Gastroesophageal sphincter (tissue), 4 donors: ENCODE data around the gene NXPH4. TPM values are rescaled to one million over a fixed set of nuclear protein-coding genes. Genes with fewer than 3 reads are reported as not detected.

Experiments
- ATAC-seq: fragments of 150-250 bp; one replicate; pipeline ENCODE4 v1.9.1; 2016; ENCODE audit warnings: mild to moderate bottlenecking, moderate library complexity
- H3K27ac ChIP-seq, 4 donors: fragments of 200-600 bp; sonication (generic) in 3 of 4; 1 replicate in 3 of 4; 2 replicates in 1 of 4; pipeline ENCODE4 v1.5.1; 2016 to 2019
- H3K27me3 ChIP-seq: fragments of 200-600 bp; sonication (generic); one replicate; pipeline ENCODE4 v1.5.1; 2019
- H3K36me3 ChIP-seq, 2 donors: fragments of 200-600 bp; sonication (generic); one replicate each; pipeline ENCODE4 v1.5.1; 2019; ENCODE audit warnings: control low read depth in 1 of 2
- H3K4me1 ChIP-seq, 3 donors: fragments of 200-600 bp; sonication (generic); 1 replicate in 2 of 3; 2 replicates in 1 of 3; pipeline ENCODE4 v1.5.1; 2016 to 2019; ENCODE audit warnings: control low read depth in 2 of 3
- H3K4me3 ChIP-seq, 2 donors: fragments of 200-600 bp; sonication (generic); one replicate each; pipeline ENCODE4 v1.5.1; 2019; ENCODE audit warnings: mild to moderate bottlenecking in 1 of 2, moderate library complexity in 1 of 2
- H3K9me3 ChIP-seq, 3 donors: fragments of 200-600 bp; sonication (generic); one replicate each; pipeline ENCODE4 v1.5.1; 2017 to 2019; ENCODE audit warnings: control low read depth in 2 of 3
- EP300 ChIP-seq: sonication (generic); formaldehyde crosslinking; IDR thresholded peaks from one replicate; pipeline ENCODE4 v1.6.1; 2017; ENCODE audit warnings: antibody characterized with exemption, mild to moderate bottlenecking
- POLR2A ChIP-seq, 2 donors: fragments of 450-650 bp; IDR thresholded peaks; one replicate each; pipeline ENCODE4 v1.6.1; 2017; ENCODE audit warnings: antibody characterized with exemption in 2 of 2, mild to moderate bottlenecking in 2 of 2, moderate library complexity in 1 of 2
- POLR2AphosphoS5 ChIP-seq: sonication (generic); formaldehyde crosslinking; IDR thresholded peaks from one replicate; pipeline ENCODE4 v1.6.1; 2017; ENCODE audit warnings: antibody characterized with exemption
- WGBS, 2 donors: methylation state at CpG; one replicate each; pipeline ENCODE4 v1.1.5; 2018; ENCODE audit warnings: low coverage in 1 of 2; 5-methylcytosine and 5-hydroxymethylcytosine counted together
- total RNA-seq, 4 donors: library from RNA; depleted of rRNA; stranded (reverse); fragments of >200 nt; gene quantifications; one replicate each; pipeline ENCODE4 v1.1.0, GENCODE V29; 2016
- TF ChIP-seq, protein P1 (sequence below), 4 experiments: fragments of 200-600 bp in 2 of 4; fragments of 450-650 bp in 2 of 4; sonication (generic) in 1 of 4; IDR thresholded peaks; one replicate each; pipeline ENCODE4 v1.5.1; 2017 to 2019; ENCODE audit warnings: antibody characterized with exemption in 4 of 4, mild to moderate bottlenecking in 2 of 4, moderate library complexity in 2 of 4

Gene NXPH4
- total RNA-seq, 4 donors from 2014 or later = 1.1 TPM; not detected in 3

GRCh38 chr12:57181561-57182155 lies 34.9 kb upstream of the NXPH4 start:
- H3K4me1 ChIP-seq = no peaks in the 10 kb centered on the region

DNA sequence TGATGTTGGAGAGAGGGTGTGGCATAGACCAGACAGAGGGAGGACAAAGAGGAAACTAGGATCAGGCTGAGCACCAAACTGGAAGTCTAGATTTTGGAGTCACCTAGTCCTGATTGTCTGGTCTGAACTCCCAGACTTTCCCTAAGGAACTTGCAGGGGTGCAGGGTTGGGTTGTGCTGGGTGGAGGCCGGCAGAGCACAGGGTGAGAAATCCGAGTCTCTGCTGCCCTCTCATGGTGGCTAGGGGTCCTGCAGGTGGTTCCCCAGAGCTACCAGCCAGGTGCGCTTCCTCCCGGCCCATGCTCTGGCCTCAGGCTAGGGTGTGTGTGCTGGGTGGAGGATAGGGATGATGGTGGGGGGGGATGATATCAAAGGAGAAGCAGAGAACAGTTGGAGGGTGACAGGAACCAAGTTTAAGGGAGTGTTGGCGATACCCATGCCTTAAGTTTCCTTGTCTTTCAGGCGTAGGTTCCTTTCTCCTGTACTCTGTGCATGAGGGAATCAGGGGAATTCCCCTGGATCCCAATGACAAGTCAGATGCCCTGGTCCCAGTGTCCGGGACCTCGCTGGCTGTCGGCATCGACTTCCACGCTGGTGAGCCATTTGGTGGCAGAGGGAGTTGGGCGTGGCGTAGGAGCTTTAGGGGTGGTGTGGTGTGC lies 33.5 kb upstream of the NXPH4 start:
- 80% methylated on average over 2 to 4 of the region's 13 CpGs for WGBS, 2 donors
- Histone ChIP-seq H3K4me3 (no peak overlapping the region), H3K27me3 (no peaks in the 10 kb centered on the region), H3K27ac (no peak overlapping the region), H3K4me1 (no peaks in the 10 kb centered on the region), H3K9me3 (no peaks in the 10 kb centered on the region), H3K36me3 (peaks cover 0 to 90% of the 10 kb centered on the region in 2 donors)
- peak; percentile 77 for ATAC-seq
- TF ChIP-seq POLR2A (IDR thresholded peaks at IDR 0.05) = no peak
- TF ChIP-seq, protein P1, sequence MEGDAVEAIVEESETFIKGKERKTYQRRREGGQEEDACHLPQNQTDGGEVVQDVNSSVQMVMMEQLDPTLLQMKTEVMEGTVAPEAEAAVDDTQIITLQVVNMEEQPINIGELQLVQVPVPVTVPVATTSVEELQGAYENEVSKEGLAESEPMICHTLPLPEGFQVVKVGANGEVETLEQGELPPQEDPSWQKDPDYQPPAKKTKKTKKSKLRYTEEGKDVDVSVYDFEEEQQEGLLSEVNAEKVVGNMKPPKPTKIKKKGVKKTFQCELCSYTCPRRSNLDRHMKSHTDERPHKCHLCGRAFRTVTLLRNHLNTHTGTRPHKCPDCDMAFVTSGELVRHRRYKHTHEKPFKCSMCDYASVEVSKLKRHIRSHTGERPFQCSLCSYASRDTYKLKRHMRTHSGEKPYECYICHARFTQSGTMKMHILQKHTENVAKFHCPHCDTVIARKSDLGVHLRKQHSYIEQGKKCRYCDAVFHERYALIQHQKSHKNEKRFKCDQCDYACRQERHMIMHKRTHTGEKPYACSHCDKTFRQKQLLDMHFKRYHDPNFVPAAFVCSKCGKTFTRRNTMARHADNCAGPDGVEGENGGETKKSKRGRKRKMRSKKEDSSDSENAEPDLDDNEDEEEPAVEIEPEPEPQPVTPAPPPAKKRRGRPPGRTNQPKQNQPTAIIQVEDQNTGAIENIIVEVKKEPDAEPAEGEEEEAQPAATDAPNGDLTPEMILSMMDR (IDR thresholded peaks at IDR 0.05) = peak in 3 of 4 experiments; percentile 86 to 92 (median 92)

More at GRCh38 chr12:57181561-57182155, 34.9 kb upstream of the NXPH4 start:
- WGBS, 2 donors = 43 to 64% methylated on average over 2 to 5 of the region's 5 CpGs
- ATAC-seq = no peak
- Histone ChIP-seq H3K27ac (no peak overlapping the region), H3K9me3 (no peaks in the 10 kb centered on the region), H3K27me3 (no peaks in the 10 kb centered on the region), H3K4me3 (no peak overlapping the region), H3K36me3 (peaks cover 0 to 90% of the 10 kb centered on the region in 2 donors)
- TF ChIP-seq EP300 (no peak), POLR2A (IDR thresholded peaks at IDR 0.05) (no peak), POLR2AphosphoS5 (no peak)
- TF ChIP-seq, protein P1 (IDR thresholded peaks at IDR 0.05) = no peak

DNA sequence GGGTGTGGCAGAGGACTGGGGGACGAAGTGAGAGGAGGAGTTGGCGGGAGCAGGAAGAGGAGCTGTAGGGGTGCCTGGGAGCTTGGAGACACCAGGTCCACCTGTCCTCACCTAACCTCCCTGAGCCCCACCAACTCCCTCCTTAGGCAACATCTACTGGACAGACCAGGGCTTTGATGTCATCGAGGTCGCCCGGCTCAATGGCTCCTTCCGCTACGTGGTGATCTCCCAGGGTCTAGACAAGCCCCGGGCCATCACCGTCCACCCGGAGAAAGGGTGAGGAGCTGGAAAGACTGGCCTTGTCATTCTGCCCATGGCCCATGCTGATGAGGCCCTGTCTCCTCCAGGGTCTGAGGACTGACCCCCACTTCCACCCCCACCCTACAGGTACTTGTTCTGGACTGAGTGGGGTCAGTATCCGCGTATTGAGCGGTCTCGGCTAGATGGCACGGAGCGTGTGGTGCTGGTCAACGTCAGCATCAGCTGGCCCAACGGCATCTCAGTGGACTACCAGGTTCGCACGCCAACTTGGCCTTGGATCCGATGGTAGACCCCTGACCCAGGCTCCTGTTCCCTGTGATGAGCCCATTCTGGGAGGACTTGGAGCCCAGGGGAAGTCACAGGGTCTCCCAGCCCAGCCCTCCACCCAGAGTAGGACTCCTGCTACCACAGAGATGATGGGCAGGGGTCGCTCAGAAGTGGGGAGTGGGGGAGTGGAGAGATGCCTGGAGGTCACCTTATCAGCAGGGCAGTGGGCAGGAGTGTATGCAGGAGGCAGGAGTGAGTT lies 32.5 kb upstream of the NXPH4 start:
- 95 to 100% methylated on average over 1 to 9 of the region's 22 CpGs for WGBS, 2 donors
- no peaks in the 10 kb centered on the region for H3K4me1 ChIP-seq
- peaks cover 0 to 90% of the 10 kb centered on the region in 2 donors for H3K36me3 ChIP-seq
- H3K27ac ChIP-seq = no peak overlapping the region
- TF ChIP-seq, protein P1 (IDR thresholded peaks at IDR 0.05) = no peak
- no peak for TF ChIP-seq POLR2AphosphoS5
- no peak for TF ChIP-seq POLR2A (IDR thresholded peaks at IDR 0.05)
- no peak for TF ChIP-seq EP300
- no peak for ATAC-seq
- H3K9me3 ChIP-seq = no peaks in the 10 kb centered on the region
- H3K27me3 ChIP-seq = no peaks in the 10 kb centered on the region
- no peak overlapping the region for H3K4me3 ChIP-seq

- Histone ChIP-seq H3K27ac (no peak overlapping the region), H3K4me3 (no peak overlapping the region), H3K9me3 (no peaks in the 10 kb centered on the region), H3K36me3 (peaks cover 0 to 89% of the 10 kb centered on the region in 2 donors), H3K27me3 (no peaks in the 10 kb centered on the region), H3K4me1 (peaks cover 0 to 7% (median 0%) of the 10 kb centered on the region in 3 donors)
- TF ChIP-seq POLR2AphosphoS5 (no peak), POLR2A (IDR thresholded peaks at IDR 0.05) (no peak)
- TF ChIP-seq, protein P1 (IDR thresholded peaks at IDR 0.05) = no peak
- no peak for ATAC-seq
- 71% methylated on average over 1 of the region's 25 CpGs; no CpG with 5 or more reads in 1 of the 2 donors for WGBS, 2 donors
Measured at GRCh38 chr12:57185403-57185802, 31.2 kb upstream of the NXPH4 start.
